DND-41 (cell line): ENCODE results near the gene DUSP8.
"Not testable (repeated sequence)": the region's sequence is repeated elsewhere in the genome, so short reads cannot be mapped to it uniquely, and the experiment has no call there.

Experiments used
- ATAC-seq: fragments of 200-7000 bp; cut with Tn5 transposase; 3 replicates; pipeline ENCODE4 v1.9.1; 2021; ENCODE audit warnings: low read depth; ENCODE audit not compliant: insufficient read depth
- DNase-seq: peaks from one replicate; pipeline ENCODE4 v3.0.0-alpha.2; 2020
- H2AFZ ChIP-seq: 2 replicates; pipeline ENCODE4 v1.6.0; 2012; ENCODE audit warnings: low read depth, low read length
- H3K27ac ChIP-seq: 2 replicates; pipeline ENCODE4 v1.5.1; 2012; ENCODE audit warnings: low read length, inconsistent platforms
- H3K27me3 ChIP-seq: fragments of 200-600 bp; sonication (generic); 2 replicates; pipeline ENCODE4 v1.6.0; 2012; ENCODE audit warnings: low read length, mild to moderate bottlenecking, inconsistent platforms; ENCODE audit not compliant: insufficient read depth, poor library complexity
- H3K36me3 ChIP-seq: 2 replicates; pipeline ENCODE4 v1.5.1; 2012; ENCODE audit warnings: low read length, inconsistent platforms; ENCODE audit not compliant: insufficient read depth
- H3K4me1 ChIP-seq: 2 replicates; pipeline ENCODE4 v1.5.1; 2012; ENCODE audit warnings: mild to moderate bottlenecking, low read length; ENCODE audit not compliant: insufficient read depth
- H3K4me2 ChIP-seq: 2 replicates; pipeline ENCODE4 v1.6.0; 2012; ENCODE audit warnings: mild to moderate bottlenecking, moderate library complexity, low read length, inconsistent platforms; ENCODE audit not compliant: insufficient read depth
- H3K4me3 ChIP-seq, 2 experiments: fragments of 200-600 bp in 1 of 2; shearing (Covaris generic) in 1 of 2; 2 replicates each; pipeline ENCODE4 v1.5.1; 2012 to 2016; ENCODE audit warnings: inconsistent platforms in 2 of 2, low read length in 2 of 2, mild to moderate bottlenecking in 2 of 2, low read depth in 1 of 2, moderate library complexity in 1 of 2
- H3K79me2 ChIP-seq: 2 replicates; pipeline ENCODE4 v1.6.0; 2012; ENCODE audit warnings: low read length, inconsistent platforms; ENCODE audit not compliant: insufficient read depth
- H3K9ac ChIP-seq: 2 replicates; pipeline ENCODE4 v1.6.0; 2012; ENCODE audit warnings: low read depth, mild to moderate bottlenecking, inconsistent platforms, low read length, moderate library complexity
- H3K9me3 ChIP-seq: 2 replicates; pipeline ENCODE4 v1.5.1; 2012; ENCODE audit warnings: low read length, moderate library complexity, mild to moderate bottlenecking, inconsistent platforms; ENCODE audit not compliant: insufficient read depth, severe bottlenecking
- H4K20me1 ChIP-seq: 2 replicates; pipeline ENCODE4 v1.6.0; 2012; ENCODE audit warnings: low read length; ENCODE audit not compliant: insufficient read depth
- EZH2 ChIP-seq: IDR thresholded peaks from 3 replicates; pipeline ENCODE4 v1.6.1; 2012; ENCODE audit warnings: borderline replicate concordance, low read depth, mild to moderate bottlenecking, moderate library complexity, low read length, inconsistent platforms; ENCODE audit not compliant: severe bottlenecking
- TF ChIP-seq, protein P1 (sequence below): IDR thresholded peaks from 2 replicates; pipeline ENCODE4 v1.5.1; 2012; ENCODE audit warnings: borderline replicate concordance, low read length, moderate library complexity, mild to moderate bottlenecking; ENCODE audit not compliant: poor library complexity, severe bottlenecking; ENCODE audit errors: extremely low read depth

The DUSP8 gene

DNA sequence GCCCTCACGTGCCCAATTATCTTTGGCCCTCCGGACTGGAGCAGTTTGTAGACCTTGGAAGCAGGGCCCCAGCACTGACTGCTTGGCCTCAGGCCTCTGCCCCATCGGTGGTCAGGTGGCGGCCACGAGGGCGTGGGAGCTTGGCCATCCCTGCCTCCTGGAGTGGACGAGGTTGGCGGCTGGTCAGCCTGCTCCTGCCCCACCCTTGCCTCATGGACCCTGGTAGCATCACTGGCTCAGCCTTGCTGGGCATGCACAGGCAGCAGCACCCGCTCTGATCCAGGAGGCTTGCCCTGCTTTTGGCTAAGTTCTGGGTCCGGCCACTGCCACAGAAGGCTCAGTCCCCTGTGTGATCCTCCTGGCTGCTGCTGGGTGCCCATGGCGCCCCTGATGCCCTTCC lies 32.1 kb upstream of the DUSP8 start:
- TF ChIP-seq, protein P1, sequence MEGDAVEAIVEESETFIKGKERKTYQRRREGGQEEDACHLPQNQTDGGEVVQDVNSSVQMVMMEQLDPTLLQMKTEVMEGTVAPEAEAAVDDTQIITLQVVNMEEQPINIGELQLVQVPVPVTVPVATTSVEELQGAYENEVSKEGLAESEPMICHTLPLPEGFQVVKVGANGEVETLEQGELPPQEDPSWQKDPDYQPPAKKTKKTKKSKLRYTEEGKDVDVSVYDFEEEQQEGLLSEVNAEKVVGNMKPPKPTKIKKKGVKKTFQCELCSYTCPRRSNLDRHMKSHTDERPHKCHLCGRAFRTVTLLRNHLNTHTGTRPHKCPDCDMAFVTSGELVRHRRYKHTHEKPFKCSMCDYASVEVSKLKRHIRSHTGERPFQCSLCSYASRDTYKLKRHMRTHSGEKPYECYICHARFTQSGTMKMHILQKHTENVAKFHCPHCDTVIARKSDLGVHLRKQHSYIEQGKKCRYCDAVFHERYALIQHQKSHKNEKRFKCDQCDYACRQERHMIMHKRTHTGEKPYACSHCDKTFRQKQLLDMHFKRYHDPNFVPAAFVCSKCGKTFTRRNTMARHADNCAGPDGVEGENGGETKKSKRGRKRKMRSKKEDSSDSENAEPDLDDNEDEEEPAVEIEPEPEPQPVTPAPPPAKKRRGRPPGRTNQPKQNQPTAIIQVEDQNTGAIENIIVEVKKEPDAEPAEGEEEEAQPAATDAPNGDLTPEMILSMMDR: no peak
- TF ChIP-seq EZH2: no peak
- no peaks in the 10 kb centered on the region for H3K36me3 ChIP-seq
- ATAC-seq: no peak
- no peaks in the 10 kb centered on the region for H3K4me1 ChIP-seq
- H3K9me3 ChIP-seq: no peaks in the 10 kb centered on the region
- no peaks in the 10 kb centered on the region for H4K20me1 ChIP-seq
- H3K4me3 ChIP-seq: no peak overlapping the region
- no peak overlapping the region for H2AFZ ChIP-seq
- peaks cover 12% of the 10 kb centered on the region for H3K27me3 ChIP-seq
- H3K27ac ChIP-seq: no peak overlapping the region
- H3K4me2 ChIP-seq: no peak overlapping the region
- no peak overlapping the region for H3K9ac ChIP-seq
- DNase-seq: no peak
- no peaks in the 10 kb centered on the region for H3K79me2 ChIP-seq

DNA sequence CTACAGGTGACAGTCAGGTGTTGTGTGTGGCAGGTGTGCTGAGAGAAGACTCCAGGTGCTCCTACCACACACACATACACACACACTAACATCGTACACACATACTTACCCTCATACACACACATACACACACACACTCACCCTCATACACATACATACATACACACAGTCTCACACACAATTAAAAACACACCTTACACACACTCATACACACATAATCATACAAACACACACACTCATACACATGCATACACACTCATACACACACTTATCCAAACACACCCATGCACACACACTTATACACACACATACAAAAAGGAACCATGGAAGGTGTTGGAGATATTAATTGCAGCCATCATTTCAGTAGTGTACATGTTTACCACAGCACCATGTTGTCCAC lies 31.6 kb upstream of the DUSP8 start:
- Histone ChIP-seq H3K4me2 (no peak overlapping the region), H3K27me3 (peaks cover 12% of the 10 kb centered on the region), H2AFZ (no peak overlapping the region), H4K20me1 (no peaks in the 10 kb centered on the region), H3K9me3 (no peaks in the 10 kb centered on the region), H3K4me3 (no peak overlapping the region), H3K4me1 (no peaks in the 10 kb centered on the region), H3K27ac (no peak overlapping the region), H3K79me2 (no peaks in the 10 kb centered on the region), H3K36me3 (no peaks in the 10 kb centered on the region), H3K9ac (no peak overlapping the region)
- ATAC-seq (no peak), DNase-seq (no peak)
- TF ChIP-seq EZH2: no peak
- TF ChIP-seq, protein P1: no peak

DNA sequence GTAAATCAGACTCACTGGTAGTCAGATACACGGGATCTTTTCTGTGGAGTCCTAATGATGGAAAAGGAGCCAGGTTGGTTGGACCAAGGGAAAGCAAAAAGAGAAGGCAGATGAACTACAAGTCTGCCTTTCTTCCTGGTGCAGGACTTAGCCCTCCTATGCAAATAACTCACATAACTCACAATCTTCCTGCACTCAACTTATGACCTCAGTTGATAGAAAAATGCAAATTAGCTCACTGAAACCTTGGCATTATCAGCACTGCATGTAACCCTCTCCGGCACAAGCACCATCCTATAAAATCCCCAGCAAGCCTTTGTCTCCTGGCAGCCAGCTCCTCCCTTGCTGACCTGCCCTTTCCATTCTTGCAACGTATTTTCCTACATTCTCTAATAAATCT lies 29.6 kb upstream of the DUSP8 start:
- peaks cover 12% of the 10 kb centered on the region for H3K27me3 ChIP-seq
- H3K4me3 ChIP-seq, H3K9me3 ChIP-seq, H2AFZ ChIP-seq, H3K9ac ChIP-seq, H3K27ac ChIP-seq, H3K79me2 ChIP-seq, H3K36me3 ChIP-seq, H4K20me1 ChIP-seq, DNase-seq, H3K4me1 ChIP-seq, H3K4me2 ChIP-seq, ATAC-seq: not testable (repeated sequence)

DNA sequence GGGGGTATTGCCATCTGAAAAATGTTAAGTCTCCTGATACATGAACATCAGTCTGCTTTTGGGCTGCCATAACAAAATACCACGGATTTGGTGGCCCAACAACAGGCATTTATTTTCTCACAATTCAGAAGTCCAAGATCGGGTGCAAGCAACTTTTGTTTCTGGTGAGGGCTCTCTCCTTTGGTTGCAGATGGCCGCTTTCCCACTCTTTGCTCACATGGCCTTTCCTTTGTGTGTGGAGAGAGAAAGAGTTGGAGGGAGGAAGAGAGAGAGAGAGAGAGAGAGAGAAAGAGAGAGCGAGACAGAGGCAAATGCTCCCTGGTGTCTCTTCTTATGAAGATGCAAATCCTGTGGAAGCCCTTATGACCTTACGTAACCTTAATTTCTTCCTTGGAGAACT lies 28.6 kb upstream of the DUSP8 start:
- Histone ChIP-seq H3K27ac (no peak overlapping the region), H3K27me3 (peaks cover 12% of the 10 kb centered on the region)

More for the DNA sequence above, 28.6 kb upstream of the DUSP8 start:
- Histone ChIP-seq H3K9me3 (no peaks in the 10 kb centered on the region), H3K4me2 (no peak overlapping the region), H3K36me3 (no peaks in the 10 kb centered on the region), H2AFZ (no peak overlapping the region), H3K79me2 (no peaks in the 10 kb centered on the region), H3K9ac (no peak overlapping the region), H3K4me1 (no peaks in the 10 kb centered on the region), H3K4me3 (no peak overlapping the region), H4K20me1 (no peaks in the 10 kb centered on the region)
- ATAC-seq: no peak
- DNase-seq: no peak
- TF ChIP-seq, protein P1: no peak
